ENCODE results near the gene HOXC6.

Gene HOXC6

DNA sequence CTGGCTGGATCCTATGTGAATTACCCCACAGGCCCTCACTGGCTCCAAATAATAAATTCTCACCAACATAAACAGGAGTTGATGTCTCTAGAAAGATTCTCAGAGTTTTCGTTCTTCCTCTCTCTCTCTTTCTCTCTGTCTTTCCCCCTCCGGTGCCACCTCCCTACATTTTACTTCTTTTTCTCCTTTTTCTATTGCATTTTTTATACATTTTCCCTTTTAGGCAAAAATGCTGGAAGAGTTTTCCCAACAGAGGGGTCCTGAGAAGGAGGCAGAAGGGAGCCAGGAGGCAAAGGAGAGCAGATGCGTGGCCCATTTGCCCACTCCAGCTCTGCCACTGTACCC lies 826 bp upstream of the HOXC6 start:
- H3K4me3 ChIP-seq (ENCODE audit: low read depth, low read length) = no peak overlapping the region
- H3K4me1 ChIP-seq (ENCODE audit: control insufficient read depth, insufficient read depth, low read length) = peaks cover 54% of the 10 kb centered on the region
- ChIA-PET POLR2A (interaction anchor here (0.7 to 4.5 kb wide), 3 partner anchors 10 to 253 kb away, joined by 3 to 26 read pairs (median 6); partner anchors contain the start of genes HNRNPA1 and HOXC8), CTCF (interaction anchor here (0.7 to 4.5 kb wide), 9 partner anchors 10 to 188 kb away, joined by 3 to 21 read pairs (median 4); partner anchors contain the start of gene HOXC10)
- peaks cover 4 to 13% of the 10 kb centered on the region in 2 experiments; a peak in 2 of 3 replicates for H3K36me3 ChIP-seq (ENCODE audit: control insufficient read depth in 2 of 2, insufficient read depth in 1 of 2, low read length in 2 of 2)
- peak overlapping the region; percentile 19; the same call in 1 of the 2 replicates for H3K27ac ChIP-seq (ENCODE audit: extremely low read depth, low read depth, low read length)
- TF ChIP-seq ZNF366 (tag by site-specific recombination; conservative IDR thresholded peaks at IDR 0.05) (peak; percentile 72), ZNF335 (tag by site-specific recombination; conservative IDR thresholded peaks at IDR 0.05) (peak; percentile 57; the same call in 1 of the 2 replicates), ZBTB17 (tag by site-specific recombination; IDR thresholded peaks at IDR 0.05) (peak; percentile 37; the same call in 1 of the 2 replicates), MEIS1 (CRISPR knock-in tag; IDR thresholded peaks at IDR 0.05; ENCODE audit: borderline replicate concordance) (no peak), YY1 (tag by site-specific recombination; IDR thresholded peaks at IDR 0.05) (no peak), ZNF596 (tag by site-specific recombination; IDR thresholded peaks at IDR 0.05) (peak; percentile 72; the same call in 1 of the 2 replicates), EGR2 (tag by site-specific recombination; IDR thresholded peaks at IDR 0.05; ENCODE audit: low read depth) (no peak), ZNF621 (tag by site-specific recombination; IDR thresholded peaks at IDR 0.05) (no peak), KLF7 (tag by site-specific recombination; IDR thresholded peaks at IDR 0.05; ENCODE audit: borderline replicate concordance) (no peak), PRDM1 (tag by site-specific recombination; IDR thresholded peaks at IDR 0.05) (peak; percentile 77), BCL11B (tag by site-specific recombination; IDR thresholded peaks at IDR 0.05; ENCODE audit: low read depth) (no peak), ZBTB20 (tag by site-specific recombination; IDR thresholded peaks at IDR 0.05) (0 out of 2 replicates have a peak, but pooled peaks have one; percentile 48)
- TF ChIP-seq, protein P1, sequence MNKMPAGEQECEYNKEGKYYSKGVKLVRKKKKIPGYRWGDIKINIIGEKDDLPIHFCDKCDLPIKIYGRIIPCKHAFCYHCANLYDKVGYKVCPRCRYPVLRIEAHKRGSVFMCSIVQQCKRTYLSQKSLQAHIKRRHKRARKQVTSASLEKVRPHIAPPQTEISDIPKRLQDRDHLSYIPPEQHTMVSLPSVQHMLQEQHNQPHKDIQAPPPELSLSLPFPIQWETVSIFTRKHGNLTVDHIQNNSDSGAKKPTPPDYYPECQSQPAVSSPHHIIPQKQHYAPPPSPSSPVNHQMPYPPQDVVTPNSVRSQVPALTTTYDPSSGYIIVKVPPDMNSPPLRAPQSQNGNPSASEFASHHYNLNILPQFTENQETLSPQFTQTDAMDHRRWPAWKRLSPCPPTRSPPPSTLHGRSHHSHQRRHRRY (tag by site-specific recombination; IDR thresholded peaks at IDR 0.05) = no peak
- H3K9me3 ChIP-seq (ENCODE audit: control insufficient read depth, insufficient read depth, low read depth, low read length) = no peaks in the 10 kb centered on the region

DNA sequence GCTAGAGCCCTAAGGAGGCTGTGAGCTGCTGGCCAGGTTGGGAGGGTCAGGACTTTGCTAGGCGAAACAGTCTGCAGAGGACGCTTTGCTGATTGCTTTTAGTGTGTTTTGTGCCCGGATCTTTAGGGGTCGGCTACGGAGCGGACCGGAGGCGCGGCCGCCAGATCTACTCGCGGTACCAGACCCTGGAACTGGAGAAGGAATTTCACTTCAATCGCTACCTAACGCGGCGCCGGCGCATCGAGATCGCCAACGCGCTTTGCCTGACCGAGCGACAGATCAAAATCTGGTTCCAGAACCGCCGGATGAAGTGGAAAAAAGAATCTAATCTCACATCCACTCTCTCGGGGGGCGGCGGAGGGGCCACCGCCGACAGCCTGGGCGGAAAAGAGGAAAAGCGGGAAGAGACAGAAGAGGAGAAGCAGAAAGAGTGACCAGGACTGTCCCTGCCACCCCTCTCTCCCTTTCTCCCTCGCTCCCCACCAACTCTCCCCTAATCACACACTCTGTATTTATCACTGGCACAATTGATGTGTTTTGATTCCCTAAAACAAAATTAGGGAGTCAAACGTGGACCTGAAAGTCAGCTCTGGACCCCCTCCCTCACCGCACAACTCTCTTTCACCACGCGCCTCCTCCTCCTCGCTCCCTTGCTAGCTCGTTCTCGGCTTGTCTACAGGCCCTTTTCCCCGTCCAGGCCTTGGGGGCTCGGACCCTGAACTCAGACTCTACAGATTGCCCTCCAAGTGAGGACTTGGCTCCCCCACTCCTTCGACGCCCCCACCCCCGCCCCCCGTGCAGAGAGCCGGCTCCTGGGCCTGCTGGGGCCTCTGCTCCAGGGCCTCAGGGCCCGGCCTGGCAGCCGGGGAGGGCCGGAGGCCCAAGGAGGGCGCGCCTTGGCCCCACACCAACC lies 1.5 kb downstream of the HOXC6 start:
- H3K36me3 ChIP-seq (ENCODE audit: control insufficient read depth in 2 of 2, insufficient read depth in 1 of 2, low read length in 2 of 2) = peaks cover 4 to 13% of the 10 kb centered on the region in 2 experiments; a peak in 2 of 3 replicates
- POLR2A ChIA-PET = interaction anchor here (1.0 to 5.0 kb wide), 3 partner anchors 13 to 34 kb away, joined by 5 to 26 read pairs (median 22); no protein-coding TSS in a partner anchor
- TF ChIP-seq PRDM1 (tag by site-specific recombination; IDR thresholded peaks at IDR 0.05) = peak; percentile 94
- TF ChIP-seq, protein P2, sequence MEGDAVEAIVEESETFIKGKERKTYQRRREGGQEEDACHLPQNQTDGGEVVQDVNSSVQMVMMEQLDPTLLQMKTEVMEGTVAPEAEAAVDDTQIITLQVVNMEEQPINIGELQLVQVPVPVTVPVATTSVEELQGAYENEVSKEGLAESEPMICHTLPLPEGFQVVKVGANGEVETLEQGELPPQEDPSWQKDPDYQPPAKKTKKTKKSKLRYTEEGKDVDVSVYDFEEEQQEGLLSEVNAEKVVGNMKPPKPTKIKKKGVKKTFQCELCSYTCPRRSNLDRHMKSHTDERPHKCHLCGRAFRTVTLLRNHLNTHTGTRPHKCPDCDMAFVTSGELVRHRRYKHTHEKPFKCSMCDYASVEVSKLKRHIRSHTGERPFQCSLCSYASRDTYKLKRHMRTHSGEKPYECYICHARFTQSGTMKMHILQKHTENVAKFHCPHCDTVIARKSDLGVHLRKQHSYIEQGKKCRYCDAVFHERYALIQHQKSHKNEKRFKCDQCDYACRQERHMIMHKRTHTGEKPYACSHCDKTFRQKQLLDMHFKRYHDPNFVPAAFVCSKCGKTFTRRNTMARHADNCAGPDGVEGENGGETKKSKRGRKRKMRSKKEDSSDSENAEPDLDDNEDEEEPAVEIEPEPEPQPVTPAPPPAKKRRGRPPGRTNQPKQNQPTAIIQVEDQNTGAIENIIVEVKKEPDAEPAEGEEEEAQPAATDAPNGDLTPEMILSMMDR (tag by site-specific recombination; IDR thresholded peaks at IDR 0.05) = no peak
- TF ChIP-seq GLIS2 (tag by site-specific recombination; IDR thresholded peaks at IDR 0.05) = no peak
- no peak for TF ChIP-seq ZNF223 (tag by site-specific recombination; IDR thresholded peaks at IDR 0.05)
- TF ChIP-seq IKZF3 (tag by site-specific recombination; IDR thresholded peaks at IDR 0.05) = 0 out of 2 replicates have a peak, but pooled peaks have one; percentile 17
- no peak for TF ChIP-seq ZNF530 (tag by site-specific recombination; IDR thresholded peaks at IDR 0.05; ENCODE audit: low read depth)
- TF ChIP-seq ZNF10 (tag by site-specific recombination; IDR thresholded peaks at IDR 0.05) = peak; percentile 87
- TF ChIP-seq ZNF366 (tag by site-specific recombination; conservative IDR thresholded peaks at IDR 0.05) = peak; percentile 55
- peak; percentile 77 for TF ChIP-seq ZNF600 (tag by site-specific recombination; IDR thresholded peaks at IDR 0.05)
- no peak for TF ChIP-seq ZNF311 (tag by site-specific recombination; IDR thresholded peaks at IDR 0.05; ENCODE audit: borderline replicate concordance)
- peak overlapping the region; percentile 28; the same call in 1 of the 2 replicates for H3K27ac ChIP-seq (ENCODE audit: extremely low read depth, low read depth, low read length)
- CTCF ChIA-PET = interaction anchor here (0.5 to 5.4 kb wide), 9 partner anchors 22 to 323 kb away, joined by 3 to 109 read pairs (median 21); partner anchors contain the start of genes HOXC10 and SMUG1
- H3K4me1 ChIP-seq (ENCODE audit: control insufficient read depth, insufficient read depth, low read length) = peaks cover 40% of the 10 kb centered on the region
- H3K9me3 ChIP-seq (ENCODE audit: control insufficient read depth, insufficient read depth, low read depth, low read length) = no peaks in the 10 kb centered on the region
- no peak overlapping the region for H3K4me3 ChIP-seq (ENCODE audit: low read depth, low read length)
